WTC11 (cell line): ENCODE measurements around the gene LPP. TPM values are rescaled to one million over a fixed set of nuclear protein-coding genes. Genes with fewer than 3 reads are reported as not detected.

Source experiments
- ATAC-seq: fragments of 200-7000 bp; cut with Tn5 transposase; 2 replicates; pipeline ENCODE4 v1.10.0; 2021; ENCODE audit warnings: mild to moderate bottlenecking, moderate library complexity
- CTCF ChIA-PET: fragments of 300-600 bp; sonication (Branson Sonifier 250); formaldehyde crosslinking; loops from one replicate; lab custom pipeline; 2021; ENCODE audit warnings: antibody characterized with exemption; lab: Charles Lee
- POLR2A ChIA-PET: fragments of 350-600 bp; sonication (Branson Sonifier 250); formaldehyde crosslinking; loops from one replicate; lab custom pipeline; 2021; ENCODE audit warnings: antibody characterized with exemption; lab: Charles Lee
- DNase-seq: peaks from one replicate; pipeline ENCODE4 v3.0.0; 2021; ENCODE audit warnings: low spot score
- H3K27ac Mint-ChIP-seq: 2 replicates; pipeline ENCODE4 v1.8.0; 2021; ENCODE audit warnings: mixed read lengths
- H3K27me3 Mint-ChIP-seq: 2 replicates; pipeline ENCODE4 v1.8.0; 2021; ENCODE audit warnings: low read depth, mild to moderate bottlenecking, moderate library complexity, mixed read lengths
- H3K36me3 Mint-ChIP-seq: 2 replicates; pipeline ENCODE4 v1.8.0; 2021; ENCODE audit warnings: mixed read lengths
- H3K4me1 Mint-ChIP-seq: 2 replicates; pipeline ENCODE4 v1.8.0; 2022; ENCODE audit warnings: mixed read lengths
- H3K4me3 Mint-ChIP-seq: 2 replicates; pipeline ENCODE4 v1.8.0; 2021; ENCODE audit warnings: mild to moderate bottlenecking, moderate library complexity, mixed read lengths
- H3K9me3 Mint-ChIP-seq: 2 replicates; pipeline ENCODE4 v1.8.0; 2021; ENCODE audit warnings: mixed read lengths
- ATF2 ChIP-seq: sonication (generic); formaldehyde crosslinking; IDR thresholded peaks from 2 replicates; pipeline ENCODE4 v1.8.1; 2022; ENCODE audit warnings: low read depth, missing genetic modification reagents, borderline replicate concordance
- ATF3 ChIP-seq: sonication (generic); formaldehyde crosslinking; conservative IDR thresholded peaks from 2 replicates; pipeline ENCODE4 v1.8.1; 2022; ENCODE audit warnings: mild to moderate bottlenecking, missing genetic modification reagents
- CREM ChIP-seq: sonication (generic); formaldehyde crosslinking; IDR thresholded peaks from 2 replicates; pipeline ENCODE4 v1.8.1; 2022; ENCODE audit warnings: mild to moderate bottlenecking, missing genetic modification reagents, moderate library complexity
- FOXK1 ChIP-seq: sonication (generic); formaldehyde crosslinking; IDR thresholded peaks from 2 replicates; pipeline ENCODE4 v1.8.0; 2022; ENCODE audit warnings: mild to moderate bottlenecking, moderate library complexity, missing genetic modification reagents
- MXD4 ChIP-seq: fragments of 250-450 bp; sonication (Bioruptor Pico); IDR thresholded peaks from 2 replicates; pipeline ENCODE4 v1.8.0; 2021; ENCODE audit warnings: mild to moderate bottlenecking, moderate library complexity, borderline replicate concordance
- NFATC4 ChIP-seq: fragments of 250-450 bp; sonication (Bioruptor Pico); IDR thresholded peaks from 2 replicates; pipeline ENCODE4 v1.9.0; 2021; ENCODE audit warnings: mild to moderate bottlenecking
- PREB ChIP-seq: sonication (generic); formaldehyde crosslinking; IDR thresholded peaks from 2 replicates; pipeline ENCODE4 v1.8.1; 2022; ENCODE audit warnings: mild to moderate bottlenecking, missing genetic modification reagents, moderate library complexity, borderline replicate concordance
- RELA ChIP-seq: sonication (generic); formaldehyde crosslinking; IDR thresholded peaks from 2 replicates; pipeline ENCODE4 v1.8.1; 2022; ENCODE audit warnings: missing genetic modification reagents, mild to moderate bottlenecking, borderline replicate concordance
- RORB ChIP-seq: fragments of 250-450 bp; sonication (Bioruptor Pico); IDR thresholded peaks from 2 replicates; pipeline ENCODE4 v1.9.0; 2021; ENCODE audit warnings: mild to moderate bottlenecking
- ZNF121 ChIP-seq: sonication (generic); formaldehyde crosslinking; IDR thresholded peaks from 2 replicates; pipeline ENCODE4 v1.8.0; 2023; ENCODE audit warnings: missing genetic modification reagents
- ZNF219 ChIP-seq: sonication (generic); formaldehyde crosslinking; IDR thresholded peaks from 2 replicates; pipeline ENCODE4 v1.8.0; 2023; ENCODE audit warnings: missing genetic modification reagents, mild to moderate bottlenecking, borderline replicate concordance
- ZNF232 ChIP-seq: sonication (generic); formaldehyde crosslinking; IDR thresholded peaks from 2 replicates; pipeline ENCODE4 v1.8.0; 2022; ENCODE audit warnings: mild to moderate bottlenecking, missing genetic modification reagents
- ZNF532 ChIP-seq: fragments of 250-450 bp; sonication (Bioruptor Pico); IDR thresholded peaks from 2 replicates; pipeline ENCODE4 v1.9.0; 2021; ENCODE audit warnings: mild to moderate bottlenecking, borderline replicate concordance
- ZNF671 ChIP-seq: fragments of 250-450 bp; sonication (Bioruptor Pico); IDR thresholded peaks from 2 replicates; pipeline ENCODE4 v1.8.0; 2021; ENCODE audit warnings: mild to moderate bottlenecking
- total RNA-seq: library from RNA; stranded (reverse); gene quantifications from 3 replicates; pipeline ENCODE4 v1.2.3, GENCODE V29; 2021
- TF ChIP-seq, protein P1 (sequence below): sonication (generic); formaldehyde crosslinking; IDR thresholded peaks from 2 replicates; pipeline ENCODE4 v1.8.0; 2023; ENCODE audit warnings: missing genetic modification reagents, mild to moderate bottlenecking, borderline replicate concordance
- TF ChIP-seq, protein P2 (sequence below): fragments of 250-450 bp; sonication (Bioruptor Pico); IDR thresholded peaks from 2 replicates; pipeline ENCODE4 v1.9.0; 2021; ENCODE audit warnings: moderate library complexity, mild to moderate bottlenecking, inconsistent platforms, borderline replicate concordance
- TF ChIP-seq, protein P3 (sequence below): fragments of 250-450 bp; sonication (Bioruptor Pico); IDR thresholded peaks from 2 replicates; pipeline ENCODE4 v2.1.2; 2022; ENCODE audit warnings: mild to moderate bottlenecking, moderate library complexity
- TF ChIP-seq, protein P4 (sequence below): sonication (generic); formaldehyde crosslinking; IDR thresholded peaks from 2 replicates; pipeline ENCODE4 v1.8.0; 2023; ENCODE audit warnings: mild to moderate bottlenecking, missing genetic modification reagents

LPP gene
- total RNA-seq, 1 experiment from 2014 or later = 49.6 TPM

GRCh38 chr3:188914552-188914951 lies 760.6 kb downstream of the LPP start:
- Mint-ChIP-seq H3K9me3 (peaks cover 4% of the 10 kb centered on the region), H3K36me3 (no peaks in the 10 kb centered on the region), H3K27ac (no peak overlapping the region; the same call in 1 of the 2 replicates), H3K4me3 (no peak overlapping the region), H3K4me1 (peaks cover 16% of the 10 kb centered on the region), H3K27me3 (no peaks in the 10 kb centered on the region)
- ATAC-seq (no peak), DNase-seq (no peak)
- ChIA-PET POLR2A (no interaction called here), CTCF (no interaction called here)
- TF ChIP-seq, protein P1, sequence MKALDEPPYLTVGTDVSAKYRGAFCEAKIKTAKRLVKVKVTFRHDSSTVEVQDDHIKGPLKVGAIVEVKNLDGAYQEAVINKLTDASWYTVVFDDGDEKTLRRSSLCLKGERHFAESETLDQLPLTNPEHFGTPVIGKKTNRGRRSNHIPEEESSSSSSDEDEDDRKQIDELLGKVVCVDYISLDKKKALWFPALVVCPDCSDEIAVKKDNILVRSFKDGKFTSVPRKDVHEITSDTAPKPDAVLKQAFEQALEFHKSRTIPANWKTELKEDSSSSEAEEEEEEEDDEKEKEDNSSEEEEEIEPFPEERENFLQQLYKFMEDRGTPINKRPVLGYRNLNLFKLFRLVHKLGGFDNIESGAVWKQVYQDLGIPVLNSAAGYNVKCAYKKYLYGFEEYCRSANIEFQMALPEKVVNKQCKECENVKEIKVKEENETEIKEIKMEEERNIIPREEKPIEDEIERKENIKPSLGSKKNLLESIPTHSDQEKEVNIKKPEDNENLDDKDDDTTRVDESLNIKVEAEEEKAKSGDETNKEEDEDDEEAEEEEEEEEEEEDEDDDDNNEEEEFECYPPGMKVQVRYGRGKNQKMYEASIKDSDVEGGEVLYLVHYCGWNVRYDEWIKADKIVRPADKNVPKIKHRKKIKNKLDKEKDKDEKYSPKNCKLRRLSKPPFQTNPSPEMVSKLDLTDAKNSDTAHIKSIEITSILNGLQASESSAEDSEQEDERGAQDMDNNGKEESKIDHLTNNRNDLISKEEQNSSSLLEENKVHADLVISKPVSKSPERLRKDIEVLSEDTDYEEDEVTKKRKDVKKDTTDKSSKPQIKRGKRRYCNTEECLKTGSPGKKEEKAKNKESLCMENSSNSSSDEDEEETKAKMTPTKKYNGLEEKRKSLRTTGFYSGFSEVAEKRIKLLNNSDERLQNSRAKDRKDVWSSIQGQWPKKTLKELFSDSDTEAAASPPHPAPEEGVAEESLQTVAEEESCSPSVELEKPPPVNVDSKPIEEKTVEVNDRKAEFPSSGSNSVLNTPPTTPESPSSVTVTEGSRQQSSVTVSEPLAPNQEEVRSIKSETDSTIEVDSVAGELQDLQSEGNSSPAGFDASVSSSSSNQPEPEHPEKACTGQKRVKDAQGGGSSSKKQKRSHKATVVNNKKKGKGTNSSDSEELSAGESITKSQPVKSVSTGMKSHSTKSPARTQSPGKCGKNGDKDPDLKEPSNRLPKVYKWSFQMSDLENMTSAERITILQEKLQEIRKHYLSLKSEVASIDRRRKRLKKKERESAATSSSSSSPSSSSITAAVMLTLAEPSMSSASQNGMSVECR (CRISPR knock-in tag) = no peak
- TF ChIP-seq ZNF671 (CRISPR knock-in tag) = no peak
- TF ChIP-seq PREB (CRISPR knock-in tag) = no peak
- no peak for TF ChIP-seq CREM (CRISPR knock-in tag)
- TF ChIP-seq RORB (CRISPR knock-in tag) = no peak
- no peak for TF ChIP-seq ZNF232
- no peak for TF ChIP-seq ATF3 (CRISPR knock-in tag)
- TF ChIP-seq MXD4 (CRISPR knock-in tag) = no peak
- no peak for TF ChIP-seq ZNF121
- TF ChIP-seq ATF2 (CRISPR knock-in tag) = no peak
- TF ChIP-seq, protein P2, sequence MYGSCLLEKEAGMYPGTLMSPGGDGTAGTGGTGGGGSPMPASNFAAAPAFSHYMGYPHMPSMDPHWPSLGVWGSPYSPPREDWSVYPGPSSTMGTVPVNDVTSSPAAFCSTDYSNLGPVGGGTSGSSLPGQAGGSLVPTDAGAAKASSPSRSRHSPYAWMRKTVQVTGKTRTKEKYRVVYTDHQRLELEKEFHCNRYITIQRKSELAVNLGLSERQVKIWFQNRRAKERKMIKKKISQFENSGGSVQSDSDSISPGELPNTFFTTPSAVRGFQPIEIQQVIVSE = no peak
- no peak for TF ChIP-seq NFATC4 (CRISPR knock-in tag)
- TF ChIP-seq RELA (CRISPR knock-in tag) = no peak
- TF ChIP-seq, protein P3, sequence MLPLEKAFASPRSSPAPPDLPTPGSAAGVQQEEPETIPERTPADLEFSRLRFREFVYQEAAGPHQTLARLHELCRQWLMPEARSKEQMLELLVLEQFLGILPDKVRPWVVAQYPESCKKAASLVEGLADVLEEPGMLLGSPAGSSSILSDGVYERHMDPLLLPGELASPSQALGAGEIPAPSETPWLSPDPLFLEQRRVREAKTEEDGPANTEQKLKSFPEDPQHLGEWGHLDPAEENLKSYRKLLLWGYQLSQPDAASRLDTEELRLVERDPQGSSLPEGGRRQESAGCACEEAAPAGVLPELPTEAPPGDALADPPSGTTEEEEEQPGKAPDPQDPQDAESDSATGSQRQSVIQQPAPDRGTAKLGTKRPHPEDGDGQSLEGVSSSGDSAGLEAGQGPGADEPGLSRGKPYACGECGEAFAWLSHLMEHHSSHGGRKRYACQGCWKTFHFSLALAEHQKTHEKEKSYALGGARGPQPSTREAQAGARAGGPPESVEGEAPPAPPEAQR (CRISPR knock-in tag) = no peak
- TF ChIP-seq, protein P4, sequence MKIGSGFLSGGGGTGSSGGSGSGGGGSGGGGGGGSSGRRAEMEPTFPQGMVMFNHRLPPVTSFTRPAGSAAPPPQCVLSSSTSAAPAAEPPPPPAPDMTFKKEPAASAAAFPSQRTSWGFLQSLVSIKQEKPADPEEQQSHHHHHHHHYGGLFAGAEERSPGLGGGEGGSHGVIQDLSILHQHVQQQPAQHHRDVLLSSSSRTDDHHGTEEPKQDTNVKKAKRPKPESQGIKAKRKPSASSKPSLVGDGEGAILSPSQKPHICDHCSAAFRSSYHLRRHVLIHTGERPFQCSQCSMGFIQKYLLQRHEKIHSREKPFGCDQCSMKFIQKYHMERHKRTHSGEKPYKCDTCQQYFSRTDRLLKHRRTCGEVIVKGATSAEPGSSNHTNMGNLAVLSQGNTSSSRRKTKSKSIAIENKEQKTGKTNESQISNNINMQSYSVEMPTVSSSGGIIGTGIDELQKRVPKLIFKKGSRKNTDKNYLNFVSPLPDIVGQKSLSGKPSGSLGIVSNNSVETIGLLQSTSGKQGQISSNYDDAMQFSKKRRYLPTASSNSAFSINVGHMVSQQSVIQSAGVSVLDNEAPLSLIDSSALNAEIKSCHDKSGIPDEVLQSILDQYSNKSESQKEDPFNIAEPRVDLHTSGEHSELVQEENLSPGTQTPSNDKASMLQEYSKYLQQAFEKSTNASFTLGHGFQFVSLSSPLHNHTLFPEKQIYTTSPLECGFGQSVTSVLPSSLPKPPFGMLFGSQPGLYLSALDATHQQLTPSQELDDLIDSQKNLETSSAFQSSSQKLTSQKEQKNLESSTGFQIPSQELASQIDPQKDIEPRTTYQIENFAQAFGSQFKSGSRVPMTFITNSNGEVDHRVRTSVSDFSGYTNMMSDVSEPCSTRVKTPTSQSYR (CRISPR knock-in tag) = no peak
- TF ChIP-seq ZNF219 (CRISPR knock-in tag) = no peak
- no peak for TF ChIP-seq FOXK1 (CRISPR knock-in tag)
- no peak for TF ChIP-seq ZNF532 (CRISPR knock-in tag)
- TF ChIP-seq, all 79 proteins: peak for 0
